ENCODE results near the gene NHLH1. TPM values are rescaled to one million over a fixed set of nuclear protein-coding genes. Genes with fewer than 3 reads are reported as not detected.
A peak's percentile ranks its signal among the peaks of the same experiment; 100 is the strongest.

NHLH1 gene
- total RNA-seq, 4 donors from 2014 or later = 0.46 TPM; not detected in 3

DNA sequence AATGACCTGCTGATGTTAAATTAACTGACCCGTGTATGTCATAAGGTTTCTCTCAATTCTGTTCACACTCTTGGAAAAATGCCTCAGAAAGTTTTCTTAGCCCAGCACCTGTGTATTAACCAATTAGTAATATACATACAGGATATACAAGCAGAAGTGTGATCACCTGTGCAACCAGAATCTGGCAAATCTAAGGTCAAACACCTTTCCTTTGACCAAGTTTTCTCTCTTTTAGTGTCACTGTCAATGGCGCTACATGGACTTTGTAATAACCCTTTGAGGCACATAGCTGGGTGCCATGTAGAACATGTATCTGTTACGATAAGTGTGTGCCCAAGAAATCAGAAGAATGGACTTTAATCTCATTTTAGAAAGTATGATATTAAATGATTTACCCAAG, 22.6 kb upstream of the NHLH1 start:
- DNase-seq = no peak
- in situ Hi-C loops (cut with MboI; ENCODE audit: low sequenced_read_pairs in 4 of 4) (loop anchor here in 1 of 4 donors (25.0 kb wide), 1 partner anchor 1418 kb away; the partner anchor contains the start of gene ATF6), intact Hi-C loops (cut with DNase I; ENCODE audit: low total_unique reads) (loop anchor here (5.0 to 10.0 kb wide), 6 partner anchors 33 to 968 kb away; partner anchors contain the start of genes CASQ1, IGSF8, PIGM and SDHC)
- TF ChIP-seq, protein P1, sequence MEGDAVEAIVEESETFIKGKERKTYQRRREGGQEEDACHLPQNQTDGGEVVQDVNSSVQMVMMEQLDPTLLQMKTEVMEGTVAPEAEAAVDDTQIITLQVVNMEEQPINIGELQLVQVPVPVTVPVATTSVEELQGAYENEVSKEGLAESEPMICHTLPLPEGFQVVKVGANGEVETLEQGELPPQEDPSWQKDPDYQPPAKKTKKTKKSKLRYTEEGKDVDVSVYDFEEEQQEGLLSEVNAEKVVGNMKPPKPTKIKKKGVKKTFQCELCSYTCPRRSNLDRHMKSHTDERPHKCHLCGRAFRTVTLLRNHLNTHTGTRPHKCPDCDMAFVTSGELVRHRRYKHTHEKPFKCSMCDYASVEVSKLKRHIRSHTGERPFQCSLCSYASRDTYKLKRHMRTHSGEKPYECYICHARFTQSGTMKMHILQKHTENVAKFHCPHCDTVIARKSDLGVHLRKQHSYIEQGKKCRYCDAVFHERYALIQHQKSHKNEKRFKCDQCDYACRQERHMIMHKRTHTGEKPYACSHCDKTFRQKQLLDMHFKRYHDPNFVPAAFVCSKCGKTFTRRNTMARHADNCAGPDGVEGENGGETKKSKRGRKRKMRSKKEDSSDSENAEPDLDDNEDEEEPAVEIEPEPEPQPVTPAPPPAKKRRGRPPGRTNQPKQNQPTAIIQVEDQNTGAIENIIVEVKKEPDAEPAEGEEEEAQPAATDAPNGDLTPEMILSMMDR (IDR thresholded peaks at IDR 0.05 in 4 of 5, conservative IDR thresholded peaks at IDR 0.05 in 1 of 5) = no peak
- no peak for TF ChIP-seq POLR2A (IDR thresholded peaks at IDR 0.05)
- Histone ChIP-seq H3K27me3 (no peaks in the 10 kb centered on the region), H3K4me3 (peak overlapping the region; percentile 77 to 96 (median 86)), H3K27ac (peak overlapping the region; percentile 89 to 96 (median 96)), H3K36me3 (peaks cover 0 to 42% of the 10 kb centered on the region in 2 donors), H3K4me1 (peaks cover 30 to 39% of the 10 kb centered on the region in 2 donors), H3K9me3 (no peaks in the 10 kb centered on the region)
- no peak for ATAC-seq

DNA sequence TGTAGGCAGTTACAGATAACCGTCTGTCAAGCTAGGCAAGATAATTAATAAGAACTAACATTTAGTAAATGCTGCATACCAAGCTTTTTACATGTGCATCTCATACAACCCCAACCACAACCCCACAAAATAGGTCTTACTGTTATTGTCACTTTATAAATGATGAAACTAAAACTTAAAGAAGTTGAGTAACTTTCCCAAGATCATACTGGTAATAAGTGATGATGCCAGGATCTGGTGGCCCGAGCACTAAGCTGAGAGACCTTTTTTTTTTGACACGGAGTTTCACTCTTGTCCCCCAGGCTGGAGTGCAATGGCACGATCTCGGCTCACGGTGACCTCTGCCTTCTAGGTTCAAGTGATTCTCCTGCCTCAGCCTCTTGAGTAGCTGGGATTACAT, 21.9 kb upstream of the NHLH1 start:
- DNase-seq (no peak), ATAC-seq (no peak)
- in situ Hi-C loops (cut with MboI; ENCODE audit: low sequenced_read_pairs in 4 of 4) (loop anchor here in 1 of 4 donors (25.0 kb wide), 1 partner anchor 1417 kb away; the partner anchor contains the start of gene ATF6), intact Hi-C loops (cut with DNase I; ENCODE audit: low total_unique reads) (loop anchor here (5.0 to 10.0 kb wide), 6 partner anchors 32 to 967 kb away; partner anchors contain the start of genes CASQ1, IGSF8, PIGM and SDHC)
- Histone ChIP-seq H3K27me3 (no peaks in the 10 kb centered on the region), H3K9me3 (no peaks in the 10 kb centered on the region), H3K27ac (no peak overlapping the region), H3K4me3 (no peak overlapping the region), H3K4me1 (peaks cover 37 to 39% of the 10 kb centered on the region in 2 donors), H3K36me3 (peaks cover 0 to 42% of the 10 kb centered on the region in 2 donors)
- TF ChIP-seq, protein P1 (IDR thresholded peaks at IDR 0.05 in 4 of 5, conservative IDR thresholded peaks at IDR 0.05 in 1 of 5) = no peak
- TF ChIP-seq POLR2A (IDR thresholded peaks at IDR 0.05) = no peak

DNA sequence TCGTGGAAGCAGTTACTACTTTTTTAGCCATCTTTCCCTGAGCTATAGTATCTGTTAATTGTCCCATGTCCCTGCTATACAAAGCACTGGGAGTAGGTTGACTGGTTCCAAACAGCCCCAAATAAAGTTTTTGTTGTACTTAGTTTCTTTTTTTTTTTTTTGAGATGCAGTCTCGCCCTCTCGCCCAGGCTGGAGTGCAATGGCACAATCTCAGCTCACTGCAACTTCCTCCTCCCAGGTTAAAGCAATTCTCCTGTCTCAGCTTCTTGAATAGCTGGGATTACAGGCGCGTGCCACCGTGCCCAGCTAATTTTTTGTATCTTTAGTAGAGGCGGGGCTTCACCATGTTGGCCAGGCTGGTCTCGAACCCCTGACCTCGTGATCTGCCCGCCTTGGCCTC, 20.4 kb upstream of the NHLH1 start:
- intact Hi-C loops (cut with DNase I; ENCODE audit: low total_unique reads) (loop anchor here (10.0 kb wide), 1 partner anchor 808 kb away; the partner anchor contains the start of genes UFC1 and USP21), in situ Hi-C loops (cut with MboI; ENCODE audit: low sequenced_read_pairs in 4 of 4) (loop anchor here in 1 of 4 donors (25.0 kb wide), 1 partner anchor 1416 kb away; the partner anchor contains the start of gene ATF6)
- H3K36me3 ChIP-seq = peaks cover 0 to 55% of the 10 kb centered on the region in 2 donors
- no peaks in the 10 kb centered on the region for H3K9me3 ChIP-seq
- peaks cover 29 to 37% of the 10 kb centered on the region in 2 donors for H3K4me1 ChIP-seq
- TF ChIP-seq, protein P1 (IDR thresholded peaks at IDR 0.05 in 4 of 5, conservative IDR thresholded peaks at IDR 0.05 in 1 of 5) = no peak
- TF ChIP-seq POLR2A (IDR thresholded peaks at IDR 0.05) = no peak
- DNase-seq = no peak
- H3K27ac ChIP-seq = no peak overlapping the region
- ATAC-seq = no peak
- no peak overlapping the region for H3K4me3 ChIP-seq
- H3K27me3 ChIP-seq = no peaks in the 10 kb centered on the region

DNA sequence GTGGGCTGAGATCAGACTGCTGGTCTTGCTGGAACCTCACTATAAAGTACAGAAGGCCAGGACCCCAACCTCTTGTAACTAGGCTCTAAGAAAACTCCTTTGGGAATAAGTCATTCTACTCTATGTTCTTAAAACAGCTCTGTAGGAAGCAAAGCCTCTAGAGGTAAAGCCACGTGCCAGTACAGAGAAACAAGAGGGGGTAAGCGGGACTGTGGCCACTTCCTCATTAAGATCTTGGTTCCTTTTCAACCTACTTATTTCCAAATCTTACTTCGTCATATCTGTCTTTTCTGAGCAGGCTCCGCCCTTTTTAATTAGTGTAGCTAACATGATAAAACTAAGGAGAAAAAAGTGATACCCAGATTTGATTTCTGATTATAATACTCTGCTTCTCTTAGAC, 19.9 kb upstream of the NHLH1 start:
- TF ChIP-seq, protein P1 (IDR thresholded peaks at IDR 0.05 in 4 of 5, conservative IDR thresholded peaks at IDR 0.05 in 1 of 5) = no peak
- TF ChIP-seq POLR2A (IDR thresholded peaks at IDR 0.05) = no peak
- no peak overlapping the region for H3K4me3 ChIP-seq
- no peaks in the 10 kb centered on the region for H3K9me3 ChIP-seq
- H3K36me3 ChIP-seq = peaks cover 0 to 58% of the 10 kb centered on the region in 2 donors
- intact Hi-C loops (cut with DNase I; ENCODE audit: low total_unique reads) = loop anchor here (10.0 kb wide), 1 partner anchor 808 kb away; the partner anchor contains the start of genes UFC1 and USP21
- no peak for DNase-seq
- H3K4me1 ChIP-seq = peaks cover 29 to 37% of the 10 kb centered on the region in 2 donors
- in situ Hi-C loops (cut with MboI; ENCODE audit: low sequenced_read_pairs in 4 of 4) = loop anchor here in 1 of 4 donors (25.0 kb wide), 1 partner anchor 1415 kb away; the partner anchor contains the start of gene ATF6
- no peaks in the 10 kb centered on the region for H3K27me3 ChIP-seq
- no peak for ATAC-seq
- no peak overlapping the region for H3K27ac ChIP-seq
